ENCODE data around the gene BNIPL. TPM values are rescaled to one million over a fixed set of nuclear protein-coding genes. Genes with fewer than 3 reads are reported as not detected.
A peak's percentile ranks its signal among the peaks of the same experiment; 100 is the strongest.

BNIPL gene
- total RNA-seq, 4 donors from 2014 or later: 0.68 to 10.0 (median 2.5) TPM; not detected in 1

DNA sequence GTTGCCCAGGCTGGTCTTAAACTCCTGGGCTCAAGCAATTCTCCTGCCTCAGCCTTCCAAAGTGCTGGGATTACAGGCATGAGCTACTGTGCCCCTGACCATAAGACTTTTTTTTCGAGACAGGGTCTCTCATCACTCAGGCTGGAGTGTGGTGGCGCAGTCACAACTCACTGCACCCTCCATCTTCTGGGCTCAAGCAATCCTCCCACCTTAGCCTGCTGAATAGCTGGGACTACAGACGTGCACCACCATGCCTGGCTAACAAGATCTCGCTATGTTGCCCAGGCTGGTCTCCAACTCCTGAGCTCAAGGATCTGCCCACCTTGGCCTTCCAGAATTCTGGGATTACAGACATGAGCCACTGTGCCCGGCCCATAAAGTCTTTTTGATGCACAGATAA is 13.1 kb downstream of the BNIPL start:
- no peak for DNase-seq
- Histone ChIP-seq H3K9me3 (no peaks in the 10 kb centered on the region), H3K4me1 (peaks cover 3 to 16% (median 10%) of the 10 kb centered on the region in 4 donors), H3K4me3 (no peak overlapping the region), H3K27ac (no peak overlapping the region), H3K27me3 (no peaks in the 10 kb centered on the region), H3K36me3 (peaks cover 0 to 24% (median 9%) of the 10 kb centered on the region in 4 donors)
- intact Hi-C loops (cut with DNase I; ENCODE audit: low total_unique reads) (no loop called here), in situ Hi-C loops (cut with MboI; ENCODE audit: low pct_ligation_motif_present in 1 of 4, low pct_unique_long_range_greater_than_20kb in 1 of 4, low sequenced_read_pairs in 3 of 4) (loop anchor here in 1 of 4 donors (25.0 kb wide), 1 partner anchor 113 kb away; the partner anchor contains the start of genes LYSMD1, SCNM1 and TNFAIP8L2)
- WGBS, 2 donors (ENCODE audit: low coverage in 1 of 2): 89% methylated on average over 5 of the region's 5 CpGs; no CpG with 5 or more reads in 1 of the 2 donors
- TF ChIP-seq EP300 (IDR thresholded peaks at IDR 0.05; ENCODE audit: low read depth) (no peak), POLR2AphosphoS5 (IDR thresholded peaks at IDR 0.05) (no peak), POLR2A (IDR thresholded peaks at IDR 0.05) (no peak)
- TF ChIP-seq, protein P1, sequence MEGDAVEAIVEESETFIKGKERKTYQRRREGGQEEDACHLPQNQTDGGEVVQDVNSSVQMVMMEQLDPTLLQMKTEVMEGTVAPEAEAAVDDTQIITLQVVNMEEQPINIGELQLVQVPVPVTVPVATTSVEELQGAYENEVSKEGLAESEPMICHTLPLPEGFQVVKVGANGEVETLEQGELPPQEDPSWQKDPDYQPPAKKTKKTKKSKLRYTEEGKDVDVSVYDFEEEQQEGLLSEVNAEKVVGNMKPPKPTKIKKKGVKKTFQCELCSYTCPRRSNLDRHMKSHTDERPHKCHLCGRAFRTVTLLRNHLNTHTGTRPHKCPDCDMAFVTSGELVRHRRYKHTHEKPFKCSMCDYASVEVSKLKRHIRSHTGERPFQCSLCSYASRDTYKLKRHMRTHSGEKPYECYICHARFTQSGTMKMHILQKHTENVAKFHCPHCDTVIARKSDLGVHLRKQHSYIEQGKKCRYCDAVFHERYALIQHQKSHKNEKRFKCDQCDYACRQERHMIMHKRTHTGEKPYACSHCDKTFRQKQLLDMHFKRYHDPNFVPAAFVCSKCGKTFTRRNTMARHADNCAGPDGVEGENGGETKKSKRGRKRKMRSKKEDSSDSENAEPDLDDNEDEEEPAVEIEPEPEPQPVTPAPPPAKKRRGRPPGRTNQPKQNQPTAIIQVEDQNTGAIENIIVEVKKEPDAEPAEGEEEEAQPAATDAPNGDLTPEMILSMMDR (IDR thresholded peaks at IDR 0.05): no peak

GRCh38 chr1:151050051-151050688 is 13.8 kb downstream of the BNIPL start:
- H3K36me3 ChIP-seq: peaks cover 0 to 31% (median 11%) of the 10 kb centered on the region in 4 donors
- no peak for DNase-seq
- intact Hi-C loops (cut with DNase I; ENCODE audit: low total_unique reads) (no loop called here), in situ Hi-C loops (cut with MboI; ENCODE audit: low pct_ligation_motif_present in 1 of 4, low pct_unique_long_range_greater_than_20kb in 1 of 4, low sequenced_read_pairs in 3 of 4) (no loop called here)
- TF ChIP-seq POLR2A (IDR thresholded peaks at IDR 0.05): peak; percentile 13
- TF ChIP-seq POLR2AphosphoS5 (IDR thresholded peaks at IDR 0.05): no peak
- H3K4me1 ChIP-seq: peaks cover 5 to 17% (median 12%) of the 10 kb centered on the region in 4 donors
- H3K27me3 ChIP-seq: no peaks in the 10 kb centered on the region
- H3K4me3 ChIP-seq: no peak overlapping the region
- no peaks in the 10 kb centered on the region for H3K9me3 ChIP-seq
- 77 to 84% methylated on average over 2 of the region's 2 CpGs for WGBS, 2 donors (ENCODE audit: low coverage in 1 of 2)
- H3K27ac ChIP-seq: no peak overlapping the region

DNA sequence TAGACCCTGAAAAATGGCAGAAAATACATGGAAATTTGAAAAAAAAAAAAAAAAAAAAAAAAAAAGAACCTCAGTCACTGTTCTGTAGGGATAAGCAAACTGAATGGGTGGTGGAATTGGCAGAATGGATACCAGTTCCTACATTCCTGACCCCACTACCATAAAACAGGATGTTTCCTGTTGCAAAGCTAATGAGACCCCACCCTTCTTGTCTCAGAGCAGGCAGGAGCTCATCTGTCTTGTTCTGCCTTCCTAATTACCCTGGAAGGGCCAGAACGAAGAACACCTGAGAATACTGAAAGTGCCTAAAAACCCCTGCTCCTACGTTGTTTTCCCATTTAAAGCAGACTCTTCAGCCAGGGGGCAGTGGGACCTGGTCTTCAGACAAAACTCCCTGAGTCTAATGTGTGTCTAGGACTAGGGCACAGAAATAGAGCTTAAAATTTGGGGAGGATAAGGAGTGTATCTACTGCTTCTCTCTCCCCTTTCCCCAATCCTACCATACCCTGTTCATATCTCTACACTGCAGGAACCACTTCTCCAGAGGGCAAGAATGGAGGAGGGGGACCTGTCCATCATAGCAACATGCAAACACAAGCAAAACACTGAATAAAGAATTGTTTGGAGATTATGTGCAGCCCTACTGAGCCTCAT is 15.1 kb downstream of the BNIPL start:
- in situ Hi-C loops (cut with MboI; ENCODE audit: low pct_ligation_motif_present in 1 of 4, low pct_unique_long_range_greater_than_20kb in 1 of 4, low sequenced_read_pairs in 3 of 4): no loop called here
- DNase-seq: no peak
- TF ChIP-seq EP300 (IDR thresholded peaks at IDR 0.05; ENCODE audit: low read depth) (no peak), POLR2AphosphoS5 (IDR thresholded peaks at IDR 0.05) (peak in 1 of 3 donors; percentile 6)
- Histone ChIP-seq H3K27ac (no peak overlapping the region), H3K4me1 (peaks cover 17 to 29% (median 25%) of the 10 kb centered on the region in 4 donors), H3K27me3 (no peaks in the 10 kb centered on the region), H3K36me3 (peaks cover 0 to 31% (median 14%) of the 10 kb centered on the region in 4 donors), H3K9me3 (no peaks in the 10 kb centered on the region), H3K4me3 (no peak overlapping the region)
- 59% methylated on average over 2 of the region's 2 CpGs; no CpG with 5 or more reads in 1 of the 2 donors for WGBS, 2 donors (ENCODE audit: low coverage in 1 of 2)
- intact Hi-C loops (cut with DNase I; ENCODE audit: low total_unique reads): no loop called here

GRCh38 chr1:151054971-151055547 is 18.7 kb downstream of the BNIPL start:
- no peak for DNase-seq
- TF ChIP-seq, protein P1 (IDR thresholded peaks at IDR 0.05): no peak
- peak in 1 of 3 donors; percentile 61 for TF ChIP-seq POLR2AphosphoS5 (IDR thresholded peaks at IDR 0.05)
- no peak for TF ChIP-seq POLR2A (IDR thresholded peaks at IDR 0.05)
- TF ChIP-seq EP300 (IDR thresholded peaks at IDR 0.05; ENCODE audit: low read depth): no peak
- no peaks in the 10 kb centered on the region for H3K9me3 ChIP-seq
- no peaks in the 10 kb centered on the region for H3K27me3 ChIP-seq
- peak overlapping the region in 1 of 4 donors; percentile 92 for H3K4me3 ChIP-seq
- 92 to 95% methylated on average over 4 of the region's 4 CpGs for WGBS, 2 donors (ENCODE audit: low coverage in 1 of 2)
- in situ Hi-C loops (cut with MboI; ENCODE audit: low pct_ligation_motif_present in 1 of 4, low pct_unique_long_range_greater_than_20kb in 1 of 4, low sequenced_read_pairs in 3 of 4): no loop called here
- H3K36me3 ChIP-seq: peaks cover 0 to 31% (median 14%) of the 10 kb centered on the region in 4 donors
- H3K27ac ChIP-seq: peak overlapping the region; percentile 94 to 96 (median 96)
- intact Hi-C loops (cut with DNase I; ENCODE audit: low total_unique reads): no loop called here
- H3K4me1 ChIP-seq: peaks cover 29 to 46% (median 36%) of the 10 kb centered on the region in 4 donors

DNA sequence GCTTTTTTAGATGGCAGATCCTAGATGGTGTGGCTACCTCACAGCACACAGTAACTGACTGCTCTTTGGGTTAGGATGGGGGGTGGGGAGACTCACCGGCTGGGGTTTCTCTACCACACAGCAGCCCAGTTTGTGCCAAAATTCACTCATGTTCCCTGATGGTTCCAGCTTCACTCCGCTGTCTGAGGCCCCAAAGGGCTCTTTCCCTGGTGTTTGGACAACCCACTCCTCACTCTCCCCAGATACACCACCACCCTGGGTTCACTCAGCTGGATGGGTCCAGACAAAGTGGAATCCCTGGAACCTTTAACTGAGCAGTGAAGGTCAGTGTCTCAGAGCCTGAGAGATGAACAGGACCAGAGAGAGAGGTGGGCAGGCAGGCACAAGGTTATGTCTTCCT is 19.2 kb downstream of the BNIPL start:
- Histone ChIP-seq H3K9me3 (no peaks in the 10 kb centered on the region), H3K4me3 (peak overlapping the region in 1 of 4 donors; percentile 92), H3K27me3 (no peaks in the 10 kb centered on the region), H3K27ac (peak overlapping the region; percentile 94 to 96 (median 96)), H3K4me1 (peaks cover 29 to 51% (median 38%) of the 10 kb centered on the region in 4 donors), H3K36me3 (peaks cover 0 to 31% (median 14%) of the 10 kb centered on the region in 4 donors)
- WGBS, 2 donors (ENCODE audit: low coverage in 1 of 2): 92% methylated on average over 1 of the region's 2 CpGs; no CpG with 5 or more reads in 1 of the 2 donors
- in situ Hi-C loops (cut with MboI; ENCODE audit: low pct_ligation_motif_present in 1 of 4, low pct_unique_long_range_greater_than_20kb in 1 of 4, low sequenced_read_pairs in 3 of 4) (no loop called here), intact Hi-C loops (cut with DNase I; ENCODE audit: low total_unique reads) (no loop called here)
- no peak for DNase-seq
- TF ChIP-seq, protein P1 (IDR thresholded peaks at IDR 0.05): no peak
- TF ChIP-seq EP300 (IDR thresholded peaks at IDR 0.05; ENCODE audit: low read depth): no peak
- TF ChIP-seq POLR2AphosphoS5 (IDR thresholded peaks at IDR 0.05): no peak
- no peak for TF ChIP-seq POLR2A (IDR thresholded peaks at IDR 0.05)

All from transverse colon (tissue), 4 donors.